Measurements from ENCODE around the gene PGLYRP2. TPM values are rescaled to one million over a fixed set of nuclear protein-coding genes. Genes with fewer than 3 reads are reported as not detected.

PGLYRP2 gene
- total RNA-seq, 4 donors from 2014 or later: 0.23 to 0.80 (median 0.37) TPM; not detected in 1

GRCh38 chr19:15445807-15446376 lies 33.4 kb downstream of the PGLYRP2 start:
- intact Hi-C loops (cut with DNase I; ENCODE audit: low total_unique reads): no loop called here
- no peak for TF ChIP-seq POLR2A (IDR thresholded peaks at IDR 0.05)
- TF ChIP-seq, protein P1, sequence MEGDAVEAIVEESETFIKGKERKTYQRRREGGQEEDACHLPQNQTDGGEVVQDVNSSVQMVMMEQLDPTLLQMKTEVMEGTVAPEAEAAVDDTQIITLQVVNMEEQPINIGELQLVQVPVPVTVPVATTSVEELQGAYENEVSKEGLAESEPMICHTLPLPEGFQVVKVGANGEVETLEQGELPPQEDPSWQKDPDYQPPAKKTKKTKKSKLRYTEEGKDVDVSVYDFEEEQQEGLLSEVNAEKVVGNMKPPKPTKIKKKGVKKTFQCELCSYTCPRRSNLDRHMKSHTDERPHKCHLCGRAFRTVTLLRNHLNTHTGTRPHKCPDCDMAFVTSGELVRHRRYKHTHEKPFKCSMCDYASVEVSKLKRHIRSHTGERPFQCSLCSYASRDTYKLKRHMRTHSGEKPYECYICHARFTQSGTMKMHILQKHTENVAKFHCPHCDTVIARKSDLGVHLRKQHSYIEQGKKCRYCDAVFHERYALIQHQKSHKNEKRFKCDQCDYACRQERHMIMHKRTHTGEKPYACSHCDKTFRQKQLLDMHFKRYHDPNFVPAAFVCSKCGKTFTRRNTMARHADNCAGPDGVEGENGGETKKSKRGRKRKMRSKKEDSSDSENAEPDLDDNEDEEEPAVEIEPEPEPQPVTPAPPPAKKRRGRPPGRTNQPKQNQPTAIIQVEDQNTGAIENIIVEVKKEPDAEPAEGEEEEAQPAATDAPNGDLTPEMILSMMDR (IDR thresholded peaks at IDR 0.05): no peak
- no peak overlapping the region for H3K4me3 ChIP-seq (ENCODE audit: low read depth, poor library complexity, severe bottlenecking)
- DNase-seq (ENCODE audit: low spot score in 2 of 2): peak in 1 of 2 donors; percentile 75
- WGBS, 2 donors: 68 to 80% methylated on average over 7 of the region's 7 CpGs

- TF ChIP-seq, protein P1 (IDR thresholded peaks at IDR 0.05): no peak
- no peak for TF ChIP-seq POLR2A (IDR thresholded peaks at IDR 0.05)
- intact Hi-C loops (cut with DNase I; ENCODE audit: low total_unique reads): no loop called here
- WGBS, 2 donors: 84 to 85% methylated on average over 9 of the region's 9 CpGs
- DNase-seq (ENCODE audit: low spot score in 2 of 2): peak in 1 of 2 donors; percentile 72
- H3K4me3 ChIP-seq (ENCODE audit: low read depth, poor library complexity, severe bottlenecking): no peak overlapping the region
These were observed 34.1 kb downstream of the PGLYRP2 start for GRCh38 chr19:15445227-15445605.

DNA sequence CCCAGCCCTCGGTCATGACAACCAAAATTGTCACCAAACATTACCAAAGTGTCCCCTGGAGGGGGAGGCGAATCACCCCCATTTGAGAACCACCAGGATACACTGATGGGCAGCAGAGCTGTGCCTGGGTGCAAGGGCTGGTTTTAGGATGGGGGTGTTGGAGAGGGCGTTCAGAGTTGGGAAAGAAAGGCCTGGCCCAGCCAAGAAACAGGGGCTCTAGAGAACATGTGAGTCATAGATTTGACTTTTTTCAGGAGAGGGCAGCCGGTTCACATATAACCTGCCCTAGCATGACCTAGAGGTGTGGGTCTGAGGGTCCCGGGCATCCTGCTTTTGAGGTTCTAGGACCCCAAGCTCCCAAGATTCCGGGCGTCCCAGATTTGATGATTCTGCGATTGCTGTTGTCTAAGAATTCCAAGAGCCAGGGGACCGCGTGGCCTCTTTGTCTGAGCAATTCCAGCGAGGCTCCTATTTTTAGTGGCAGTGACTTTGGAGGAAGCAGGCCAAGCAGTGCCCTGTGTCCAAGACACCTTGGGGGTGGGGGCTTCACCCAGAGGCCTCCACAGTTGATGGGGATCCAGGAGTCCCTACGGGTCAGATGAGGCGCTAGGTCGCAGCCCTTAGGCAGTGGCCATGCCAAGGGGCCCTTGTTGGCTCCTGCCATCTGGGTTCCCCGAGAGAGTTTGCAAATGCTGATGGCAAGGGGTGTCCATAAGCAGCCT lies 34.6 kb downstream of the PGLYRP2 start:
- peak in 1 of 2 donors; percentile 80 for DNase-seq (ENCODE audit: low spot score in 2 of 2)
- no peak overlapping the region for H3K4me3 ChIP-seq (ENCODE audit: low read depth, poor library complexity, severe bottlenecking)
- 84 to 91% methylated on average over 12 to 15 of the region's 15 CpGs for WGBS, 2 donors
- intact Hi-C loops (cut with DNase I; ENCODE audit: low total_unique reads): no loop called here
- TF ChIP-seq POLR2A (IDR thresholded peaks at IDR 0.05): no peak
- TF ChIP-seq, protein P1 (IDR thresholded peaks at IDR 0.05): no peak

DNA sequence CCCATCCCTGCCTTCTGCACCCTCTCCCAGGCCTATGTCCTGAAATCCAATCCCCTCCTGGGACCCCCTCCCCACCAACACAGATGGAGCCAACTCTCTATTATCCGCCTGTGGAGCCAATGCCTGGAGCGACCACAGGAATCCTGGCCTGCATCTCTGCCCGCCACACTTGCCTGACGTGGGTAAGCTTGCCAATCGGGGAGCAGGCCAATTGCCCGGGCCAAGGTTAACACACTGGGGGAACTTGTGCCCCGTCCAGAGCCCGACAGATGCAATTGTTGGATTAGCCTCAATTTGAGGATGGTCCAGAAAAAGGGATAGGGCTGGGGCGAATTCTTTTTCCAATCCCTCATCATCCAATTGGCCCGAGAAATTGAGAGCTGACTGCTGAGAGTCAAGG lies 35.5 kb downstream of the PGLYRP2 start:
- no peak overlapping the region for H3K4me3 ChIP-seq (ENCODE audit: low read depth, poor library complexity, severe bottlenecking)
- 47 to 55% methylated on average over 10 of the region's 10 CpGs for WGBS, 2 donors
- TF ChIP-seq POLR2A (IDR thresholded peaks at IDR 0.05): no peak
- TF ChIP-seq, protein P1 (IDR thresholded peaks at IDR 0.05): no peak
- intact Hi-C loops (cut with DNase I; ENCODE audit: low total_unique reads): no loop called here
- DNase-seq (ENCODE audit: low spot score in 2 of 2): peak in 1 of 2 donors; percentile 77

- H3K4me3 ChIP-seq (ENCODE audit: low read depth, poor library complexity, severe bottlenecking): no peak overlapping the region
- TF ChIP-seq, protein P1 (IDR thresholded peaks at IDR 0.05): no peak
- TF ChIP-seq POLR2A (IDR thresholded peaks at IDR 0.05): no peak
- no peak for DNase-seq (ENCODE audit: low spot score in 2 of 2)
- intact Hi-C loops (cut with DNase I; ENCODE audit: low total_unique reads): no loop called here
- WGBS, 2 donors: 92 to 98% methylated on average over 3 of the region's 3 CpGs
These were observed 36.0 kb downstream of the PGLYRP2 start for GRCh38 chr19:15443325-15443724.

Data from lower leg skin (tissue), 4 donors.